Upper lobe of left lung (tissue), 4 donors: Measurements from ENCODE around the gene FOXM1.

Experiments used
- CTCF ChIP-seq, 6 experiments: fragments of 450-650 bp in 4 of 6; fragments of 200-600 bp in 2 of 6; sonication (generic) in 2 of 6; IDR thresholded peaks; one replicate each; pipeline ENCODE4 v1.5.1; 2016 to 2019; ENCODE audit warnings: antibody characterized with exemption in 6 of 6
- POLR2A ChIP-seq, 4 donors: fragments of 450-650 bp; IDR thresholded peaks; one replicate each; pipeline ENCODE4 v1.5.1; 2016 to 2017; ENCODE audit warnings: antibody characterized with exemption in 4 of 4, mild to moderate bottlenecking in 2 of 4

- TF ChIP-seq POLR2A (IDR thresholded peaks at IDR 0.05): no peak
- TF ChIP-seq CTCF (IDR thresholded peaks at IDR 0.05): no peak
These were observed 22.1 kb downstream of the FOXM1 start for GRCh38 chr12:2854669-2855453.
